IPS-18c (cell line): ENCODE measurements around the gene SBNO2.
"Not testable (repeated sequence)": the region's sequence is repeated elsewhere in the genome, so short reads cannot be mapped to it uniquely, and the experiment has no call there.

Experiments used
- H3K4me3 ChIP-seq: 2 replicates; pipeline ENCODE4 v1.7.0; 2013; ENCODE audit warnings: low read depth, mild to moderate bottlenecking, low read length, moderate library complexity; ENCODE audit not compliant: insufficient read depth
- H3K9me3 ChIP-seq: one replicate; pipeline ENCODE4 v1.6.1; 2013; ENCODE audit warnings: mild to moderate bottlenecking, low read length, moderate library complexity; ENCODE audit not compliant: control insufficient read depth, insufficient read depth

SBNO2 gene

DNA sequence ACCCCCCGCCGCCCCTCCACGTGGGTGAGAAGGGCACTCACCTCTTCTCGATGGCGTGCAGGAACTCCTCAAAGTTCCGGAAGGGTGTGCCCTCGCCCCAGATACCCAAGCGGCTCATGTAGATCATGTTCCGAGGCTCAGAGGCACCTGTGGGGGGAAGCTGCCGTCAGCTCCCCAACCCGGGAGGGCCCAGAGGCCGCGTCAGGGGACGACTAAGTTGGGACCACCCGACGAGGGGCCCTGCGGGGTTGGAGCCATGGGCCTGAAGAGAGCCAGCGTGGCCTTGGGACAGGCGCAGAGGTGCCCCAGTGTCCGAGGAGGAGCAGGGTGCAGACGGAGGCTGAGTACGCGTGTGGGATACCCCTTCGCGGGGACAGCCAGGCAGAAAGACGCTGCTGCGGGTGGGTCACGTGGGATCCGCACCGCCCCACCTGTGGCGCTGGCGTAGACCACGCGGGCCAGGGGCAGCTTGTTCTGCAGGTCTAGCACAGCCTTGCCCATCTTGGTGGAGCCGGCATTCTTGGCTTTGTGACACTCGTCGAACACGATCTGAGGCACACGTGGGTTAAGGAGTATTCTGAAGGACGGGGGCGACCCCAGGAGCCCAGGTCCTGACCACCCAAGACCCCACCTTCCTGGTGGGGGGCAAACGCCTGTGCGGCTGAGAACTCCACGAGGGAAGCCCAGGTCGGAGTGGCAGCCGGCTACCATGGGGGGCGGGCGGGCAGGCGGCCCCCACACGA, 54.4 kb downstream of the SBNO2 start:
- Histone ChIP-seq H3K9me3 (no peaks in the 10 kb centered on the region), H3K4me3 (no peak overlapping the region)

DNA sequence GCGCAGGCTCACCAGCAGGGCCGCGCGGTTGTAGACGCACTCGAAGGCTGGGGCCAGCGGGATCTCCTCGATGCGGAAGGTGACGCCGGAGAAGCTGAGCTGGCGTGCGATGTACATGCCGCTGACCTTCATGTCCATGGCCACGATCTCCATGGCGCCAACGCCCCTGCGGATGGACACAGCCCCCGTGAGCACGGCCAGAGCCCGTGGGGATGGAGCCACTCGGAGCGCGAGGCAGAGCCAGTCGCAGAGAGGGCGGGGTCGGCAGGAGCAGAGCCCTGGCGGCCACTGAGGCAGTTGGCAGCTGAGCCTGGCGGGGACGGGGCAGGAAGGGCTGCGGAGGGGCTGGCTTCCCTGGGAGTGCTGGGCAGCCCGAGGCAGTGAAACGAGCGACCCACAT, 55.1 kb downstream of the SBNO2 start:
- no peaks in the 10 kb centered on the region for H3K9me3 ChIP-seq
- no peak overlapping the region for H3K4me3 ChIP-seq

DNA sequence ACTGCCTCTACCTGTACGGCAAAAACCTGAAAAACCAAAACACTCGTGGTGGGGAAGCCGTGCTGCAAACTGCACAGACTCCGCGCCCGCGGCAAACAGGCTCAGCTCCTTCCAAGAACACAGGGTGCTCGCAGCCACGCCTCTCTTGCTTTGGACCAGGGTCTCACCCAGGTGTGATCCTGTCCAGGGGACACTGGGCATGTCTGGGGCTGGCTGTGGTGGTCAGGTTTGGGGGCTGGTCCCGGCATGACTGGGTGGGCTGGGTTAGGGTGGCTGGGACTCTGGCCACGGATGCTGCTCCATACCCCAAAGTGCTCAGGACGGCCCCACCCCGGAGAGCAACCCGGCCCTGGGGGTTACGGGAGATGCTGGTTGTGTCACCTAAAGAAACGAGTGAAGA, 56.4 kb downstream of the SBNO2 start:
- H3K9me3 ChIP-seq, result no peaks in the 10 kb centered on the region
- no peak overlapping the region for H3K4me3 ChIP-seq

DNA sequence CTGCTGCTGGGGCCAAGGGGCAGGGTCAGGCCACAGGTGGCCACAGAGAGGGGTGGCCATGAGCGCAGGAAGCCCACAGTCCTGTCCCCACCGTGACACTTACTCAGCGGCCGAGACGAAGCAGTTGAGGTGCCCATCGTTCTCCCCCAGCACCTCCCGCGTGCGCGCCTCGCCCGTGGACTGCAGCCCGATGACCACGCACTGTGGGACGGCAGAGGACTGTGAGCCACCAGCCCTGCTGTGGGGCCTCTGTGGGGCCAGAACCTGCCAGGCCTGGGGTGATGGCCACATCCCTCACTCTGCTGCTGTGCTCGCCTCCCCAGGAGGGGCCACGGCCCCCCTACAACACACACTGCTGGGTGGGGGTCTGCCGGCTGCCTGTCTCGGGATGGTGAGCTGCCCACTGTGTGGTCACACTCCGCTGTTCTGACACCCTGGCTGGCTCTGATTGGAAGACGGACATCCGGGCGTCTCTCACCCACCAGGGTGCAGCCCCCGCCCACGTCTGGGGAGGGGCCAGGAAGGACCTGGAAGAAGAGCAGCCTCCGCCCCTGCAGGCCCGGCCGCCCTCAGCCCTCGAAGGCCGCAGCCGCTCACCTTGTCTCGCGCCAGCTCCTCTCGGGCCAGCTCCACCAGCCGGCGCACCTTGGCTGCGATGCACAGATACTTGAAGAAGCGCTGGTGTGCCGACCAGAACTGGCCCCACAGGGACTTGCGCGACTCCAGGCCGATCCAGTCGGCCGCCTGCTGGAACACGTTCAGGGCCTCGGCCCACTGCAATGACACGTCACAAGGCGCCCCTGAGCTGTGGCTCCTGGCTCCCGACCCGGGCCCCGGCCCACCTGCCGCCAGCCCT, 57.1 kb downstream of the SBNO2 start:
- no peak overlapping the region for H3K4me3 ChIP-seq
- no peaks in the 10 kb centered on the region for H3K9me3 ChIP-seq

DNA sequence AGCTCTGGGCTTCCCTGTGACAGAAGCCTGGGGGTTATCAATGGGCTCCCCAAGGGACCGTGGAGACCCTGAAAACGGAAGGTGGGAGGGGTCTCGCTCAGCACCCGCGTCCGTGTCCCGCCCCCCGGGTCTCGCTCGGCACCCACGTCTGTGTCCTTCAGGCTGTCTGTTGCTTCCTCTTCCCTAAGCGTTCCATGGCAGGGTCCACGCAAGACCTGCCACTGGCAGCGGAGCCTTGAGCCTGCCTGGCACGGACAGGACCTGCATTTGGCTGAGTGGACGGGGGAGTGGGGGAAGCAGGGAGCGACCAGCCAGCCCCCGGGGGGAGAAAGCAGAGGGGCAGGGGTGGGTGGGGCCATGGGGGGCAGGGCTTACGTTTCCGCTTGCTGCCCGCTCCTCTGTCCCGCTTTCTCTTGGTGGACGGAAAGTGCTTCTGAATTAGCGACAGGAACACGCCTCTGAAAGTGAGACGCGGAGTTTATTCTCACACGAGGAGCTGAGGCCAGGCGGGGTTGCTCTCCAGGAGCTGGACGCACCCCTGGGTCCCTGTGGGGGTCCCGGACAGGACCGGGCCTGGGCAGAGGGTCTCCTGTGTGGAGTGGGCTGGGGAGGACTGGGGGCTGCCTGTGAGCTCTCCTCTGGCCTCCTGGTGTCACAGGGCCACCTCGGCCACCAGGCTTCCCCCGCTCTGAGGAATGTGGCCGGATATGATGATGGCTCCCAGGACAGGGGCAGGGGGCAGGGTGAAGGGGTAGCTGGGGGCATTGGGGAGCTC, 58.2 kb downstream of the SBNO2 start:
- no peak overlapping the region for H3K4me3 ChIP-seq
- H3K9me3 ChIP-seq, result no peaks in the 10 kb centered on the region

DNA sequence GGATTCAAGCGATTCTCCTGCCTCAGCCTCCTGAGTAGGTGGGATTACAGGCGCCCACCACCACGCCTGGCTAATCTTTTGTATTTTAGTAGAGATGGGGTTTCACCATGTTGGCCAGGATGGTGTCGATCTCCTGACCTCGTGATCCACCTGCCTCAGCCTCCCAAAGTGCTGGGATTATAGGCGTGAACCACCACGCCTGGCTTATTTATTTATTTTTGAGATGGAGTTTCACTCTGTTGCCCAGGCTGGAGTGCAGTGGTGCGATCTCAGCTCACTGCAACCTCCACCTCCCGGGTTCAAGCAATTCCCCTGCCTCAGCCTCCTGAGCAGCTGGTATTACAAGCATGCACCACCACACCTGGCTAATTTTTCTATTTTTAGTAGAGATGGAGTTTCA, 59.3 kb downstream of the SBNO2 start:
- H3K9me3 ChIP-seq, result not testable (repeated sequence)

DNA sequence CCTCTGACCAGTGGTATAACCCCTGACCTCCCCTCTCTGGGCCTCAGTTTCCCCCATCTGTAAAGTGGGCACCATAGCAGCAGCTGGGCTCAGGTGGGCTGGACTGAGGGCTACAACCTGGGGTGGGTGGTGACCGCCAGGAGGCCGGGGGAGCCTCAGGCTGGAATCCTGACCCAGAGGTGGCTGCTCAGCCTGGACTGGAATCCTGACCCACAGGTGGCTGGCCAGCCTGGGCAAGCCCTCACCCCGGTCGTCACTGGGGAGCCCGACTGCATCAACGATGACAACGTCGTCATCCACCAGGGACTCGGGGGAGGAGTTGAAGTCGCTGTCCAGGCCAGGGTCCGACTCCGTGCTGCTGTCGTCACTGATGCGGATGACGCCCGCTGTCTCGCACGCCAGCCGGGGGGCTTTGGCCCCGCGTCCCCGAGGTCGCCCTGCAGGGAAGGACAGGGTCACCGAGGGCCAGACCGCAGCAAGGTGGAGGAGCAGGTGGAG, 60.0 kb downstream of the SBNO2 start:
- Histone ChIP-seq H3K4me3 (no peak overlapping the region), H3K9me3 (no peaks in the 10 kb centered on the region)

More for the DNA sequence above, 59.3 kb downstream of the SBNO2 start:
- H3K4me3 ChIP-seq, result not testable (repeated sequence)

DNA sequence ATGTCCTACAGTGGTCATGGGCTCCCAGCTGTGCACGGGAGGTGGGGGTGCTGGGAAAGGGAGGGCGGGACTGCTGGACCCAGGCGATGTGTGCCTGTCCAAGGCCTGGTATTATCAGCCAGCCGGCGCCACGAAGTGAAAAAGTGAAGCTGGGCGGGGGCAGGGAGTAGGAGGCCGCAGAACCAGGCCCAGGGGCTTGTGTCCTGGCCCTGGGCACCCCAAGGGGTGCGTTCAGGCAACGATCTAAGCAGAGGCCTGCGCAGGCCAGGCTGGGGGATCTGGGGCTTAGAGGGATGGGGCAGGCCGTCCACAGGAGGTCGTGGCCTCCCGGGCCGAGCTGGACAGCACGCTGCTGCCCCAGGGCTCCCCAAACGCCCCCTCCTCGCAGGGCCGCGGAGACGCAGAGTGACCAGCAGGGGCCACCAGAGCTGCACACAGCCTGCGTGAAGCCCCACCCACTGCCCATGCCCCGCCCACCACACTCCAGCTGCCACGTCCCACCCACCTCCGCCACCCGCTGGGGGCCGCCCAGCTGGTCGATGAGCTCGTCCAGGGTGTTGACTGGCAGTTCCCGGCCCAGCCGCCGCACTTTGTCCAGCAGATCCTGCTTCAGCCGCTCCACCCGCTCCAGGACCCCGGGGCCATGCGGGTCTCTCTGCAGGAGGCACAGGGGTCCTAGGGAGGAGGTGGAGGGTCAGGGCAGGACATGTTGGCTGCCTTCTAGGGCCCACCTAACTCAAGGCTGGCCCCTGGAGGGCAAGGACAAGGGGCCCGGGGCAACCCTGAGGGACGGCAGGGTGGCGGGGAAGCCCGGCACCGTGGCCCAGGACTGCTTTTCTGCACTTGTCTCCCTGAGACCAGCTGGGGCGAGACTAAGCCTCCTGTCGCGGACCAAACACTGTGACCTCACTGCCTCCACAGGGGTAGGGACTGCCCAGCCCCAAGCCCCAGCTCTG, 60.8 kb downstream of the SBNO2 start:
- Histone ChIP-seq H3K4me3 (no peak overlapping the region), H3K9me3 (no peaks in the 10 kb centered on the region)

DNA sequence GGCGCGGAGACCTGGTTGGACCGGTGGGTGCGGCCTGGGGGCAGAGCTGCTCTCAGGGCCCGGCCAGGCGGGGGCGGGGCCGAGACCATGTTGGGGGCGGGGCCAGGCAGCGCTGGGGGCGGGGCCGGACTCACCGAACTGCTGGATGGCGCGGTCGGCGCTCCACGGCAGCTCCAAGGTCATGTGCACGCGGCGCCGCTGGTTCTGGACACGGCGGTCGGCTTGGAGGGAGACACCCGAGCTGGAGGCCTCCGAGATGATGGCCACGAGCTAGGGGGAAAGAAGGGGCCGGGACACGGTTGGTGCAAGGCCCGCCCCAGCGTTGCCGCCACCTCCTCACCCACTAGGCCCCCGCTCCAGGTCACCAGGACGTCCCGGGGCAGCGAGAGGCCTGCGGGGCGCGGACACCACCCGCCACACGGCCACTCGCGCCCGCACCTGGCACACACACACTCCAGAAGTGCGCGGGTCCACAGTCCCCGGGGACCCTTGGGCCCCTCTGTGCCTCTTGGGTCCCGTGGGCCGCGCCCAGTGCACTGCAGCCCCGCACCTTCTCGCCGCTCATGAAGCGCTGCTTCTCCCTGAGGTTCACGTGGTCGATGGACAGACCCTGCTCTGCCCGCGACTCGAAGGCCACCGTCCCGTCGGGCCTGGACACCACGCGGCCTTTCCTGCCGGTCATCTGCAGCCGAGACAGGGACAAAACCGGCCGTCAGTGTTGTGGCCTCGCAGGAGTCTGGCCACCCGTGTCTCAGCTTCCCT, 61.6 kb downstream of the SBNO2 start:
- H3K4me3 ChIP-seq, result no peak overlapping the region

DNA sequence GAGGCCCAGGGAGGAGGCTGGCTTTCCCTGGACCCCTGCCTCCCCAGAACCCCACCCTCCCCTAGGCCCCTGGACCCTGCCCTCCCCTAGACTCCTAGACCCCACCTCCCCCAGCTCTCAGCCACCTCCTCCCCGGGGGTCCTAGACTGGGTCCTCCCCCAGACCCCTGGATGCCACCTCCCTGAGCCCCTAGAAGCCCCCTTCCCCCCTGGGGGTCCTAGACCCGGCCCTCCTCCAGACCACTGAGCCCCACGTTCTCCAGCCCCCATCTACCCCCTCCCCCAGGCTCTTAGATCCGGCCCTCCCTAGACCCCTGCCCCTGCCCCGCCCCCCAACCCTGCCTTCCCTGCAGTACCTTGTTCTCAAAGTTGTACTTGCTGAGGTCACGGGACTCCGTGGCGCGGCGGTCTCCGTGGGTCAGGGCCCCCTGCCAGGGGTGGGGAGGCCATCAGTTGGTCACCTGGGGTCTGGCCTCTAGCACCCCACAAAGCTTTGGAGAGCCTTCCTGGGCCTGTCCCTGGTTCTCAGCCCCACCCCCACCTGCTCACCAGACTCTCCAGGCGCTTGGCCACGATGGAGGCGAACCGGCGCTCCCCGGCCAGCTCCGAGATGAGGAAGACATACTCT, 62.3 kb downstream of the SBNO2 start:
- no peak overlapping the region for H3K4me3 ChIP-seq
- H3K9me3 ChIP-seq, result no peaks in the 10 kb centered on the region

More for the DNA sequence above, 61.6 kb downstream of the SBNO2 start:
- no peaks in the 10 kb centered on the region for H3K9me3 ChIP-seq

DNA sequence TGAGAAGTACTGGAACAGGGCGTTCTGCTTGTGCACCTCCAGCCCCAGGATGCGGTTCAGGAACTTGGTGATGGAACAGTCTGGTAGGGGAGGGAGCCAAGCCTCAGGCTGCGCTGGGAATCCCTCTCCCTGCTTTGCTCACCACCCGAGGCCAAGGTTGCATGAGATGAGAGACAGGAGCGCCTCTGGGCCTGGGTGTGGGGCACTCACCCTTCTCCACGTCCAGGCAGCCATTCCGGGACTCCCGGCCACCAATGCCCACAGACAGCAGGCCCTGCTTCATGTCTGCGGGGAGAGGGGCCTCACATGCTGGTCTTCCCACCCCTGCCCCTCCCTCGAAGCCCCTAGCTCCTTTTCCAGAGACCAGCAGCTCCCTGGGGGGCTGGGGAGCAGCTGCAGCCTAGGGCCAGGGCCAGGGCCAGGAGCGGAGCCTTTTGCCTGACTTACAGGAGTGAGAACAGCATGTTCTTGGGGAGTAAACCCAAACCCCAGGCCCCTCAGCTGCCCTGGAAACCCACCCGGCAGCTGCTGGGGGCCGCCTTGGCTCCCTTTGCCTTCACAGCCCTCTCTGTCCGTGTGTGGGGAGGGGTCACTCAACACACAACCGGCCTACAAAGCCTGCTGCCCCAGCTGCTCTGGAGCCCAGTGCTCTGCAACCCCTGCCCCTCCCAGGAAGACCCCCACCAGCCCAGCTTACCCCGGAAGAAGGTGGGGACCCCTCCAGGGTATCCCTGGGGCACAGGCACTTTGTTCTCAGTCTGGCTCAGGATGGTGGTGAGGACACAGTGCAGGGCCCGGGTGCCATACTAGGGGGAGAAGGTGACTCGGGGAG, 63.0 kb downstream of the SBNO2 start:
- Histone ChIP-seq H3K4me3 (no peak overlapping the region), H3K9me3 (no peaks in the 10 kb centered on the region)

DNA sequence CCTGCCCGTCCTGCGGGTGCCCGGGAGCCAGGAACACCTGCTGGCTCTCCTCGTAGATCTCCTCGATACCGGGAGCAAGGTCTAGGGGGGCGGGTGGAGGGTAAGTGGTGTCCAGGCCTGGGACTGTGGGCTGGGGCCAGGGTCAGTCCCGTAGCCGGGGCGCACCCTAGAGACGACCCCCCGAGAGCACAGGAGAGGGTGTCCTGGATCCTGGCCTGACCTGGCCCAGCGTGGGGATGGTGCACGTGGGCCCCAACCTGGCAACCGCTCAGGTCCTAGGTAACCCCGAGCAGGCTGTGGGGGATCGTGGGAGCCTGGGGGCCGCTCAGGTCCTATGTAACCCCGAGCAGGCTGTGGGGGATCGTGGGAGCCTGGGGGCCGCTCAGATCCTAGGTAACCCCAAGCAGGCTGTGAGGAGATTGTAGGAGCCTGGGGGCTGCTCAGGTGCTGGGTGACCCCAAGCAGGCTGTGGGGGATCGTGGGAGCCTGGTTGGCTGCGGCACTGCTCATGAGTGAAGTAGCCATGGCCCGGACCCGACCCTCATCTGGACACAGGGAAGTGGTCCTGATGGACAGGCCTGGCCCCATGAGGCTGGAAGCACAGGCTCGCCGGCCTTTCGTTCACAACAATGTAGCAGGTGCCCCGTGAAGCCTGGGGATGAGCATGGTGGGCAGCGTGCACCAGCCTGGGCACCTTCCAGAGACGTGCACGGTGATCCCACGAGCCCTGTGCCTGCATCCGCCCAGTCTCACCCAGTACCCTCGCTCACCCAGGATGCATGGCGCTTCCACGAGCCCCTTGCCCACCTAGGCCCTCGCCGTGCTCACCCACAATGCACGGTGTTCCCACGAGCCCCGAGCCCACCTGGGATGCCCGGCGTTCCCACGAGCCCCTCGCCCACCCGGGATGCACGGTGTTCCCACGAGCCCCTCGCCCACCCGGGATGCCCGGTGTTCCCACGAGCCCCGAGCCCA, 64.1 kb downstream of the SBNO2 start:
- no peak overlapping the region for H3K4me3 ChIP-seq
- no peaks in the 10 kb centered on the region for H3K9me3 ChIP-seq

DNA sequence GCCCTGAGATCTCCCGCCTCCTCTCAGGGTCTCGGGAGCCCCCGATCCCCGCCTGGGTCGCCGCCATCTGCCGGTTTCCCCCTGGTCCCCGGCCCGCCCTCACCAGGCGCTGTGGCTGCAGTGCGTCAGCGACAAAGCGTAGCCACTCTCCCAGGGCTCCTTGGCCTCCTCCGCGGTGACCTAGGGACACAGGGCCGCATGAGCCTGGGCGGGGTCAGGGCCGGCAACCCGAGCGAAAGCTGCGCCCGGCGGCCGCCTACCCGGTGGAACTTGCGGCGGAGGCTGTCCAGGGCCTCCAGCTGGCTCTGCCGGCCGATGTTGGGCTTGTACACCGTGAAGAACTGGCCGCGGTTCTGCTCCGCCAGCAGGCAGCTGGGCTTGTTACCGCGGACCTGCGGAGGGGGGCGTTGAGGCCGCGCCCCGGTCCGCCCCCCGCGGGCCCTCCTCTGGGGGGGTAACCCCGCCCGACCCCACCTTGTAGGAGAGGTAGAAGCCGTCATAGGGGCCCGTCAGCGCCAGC, 65.0 kb downstream of the SBNO2 start:
- H3K4me3 ChIP-seq, result no peak overlapping the region
- H3K9me3 ChIP-seq, result no peaks in the 10 kb centered on the region
